H9 (cell line): ENCODE results near the gene SLC35B1. TPM values are rescaled to one million over a fixed set of nuclear protein-coding genes. Genes with fewer than 3 reads are reported as not detected.

Experiments
- DNase-seq: peaks from one replicate; pipeline ENCODE4 v3.0.0-alpha.2; 2017
- H2AFZ ChIP-seq: one replicate; pipeline ENCODE4 v1.6.1; 2013; ENCODE audit warnings: mild to moderate bottlenecking, low read length, control low read depth, moderate library complexity
- H2AK5ac ChIP-seq: 2 replicates; pipeline ENCODE4 v1.6.1; 2013; ENCODE audit warnings: low read length, control low read depth, mixed read lengths; ENCODE audit not compliant: insufficient read length
- H2BK120ac ChIP-seq: one replicate; pipeline ENCODE4 v1.6.1; 2013; ENCODE audit warnings: low read depth, mild to moderate bottlenecking, low read length, control low read depth, inconsistent platforms; ENCODE audit not compliant: poor library complexity, severe bottlenecking
- H2BK12ac ChIP-seq: 2 replicates; pipeline ENCODE4 v1.6.1; 2013; ENCODE audit warnings: low read length, control low read depth, mixed read lengths, low read depth; ENCODE audit not compliant: insufficient read length
- H2BK15ac ChIP-seq: 2 replicates; pipeline ENCODE4 v1.6.1; 2013; ENCODE audit warnings: low read depth, low read length, control low read depth
- H2BK20ac ChIP-seq: one replicate; pipeline ENCODE4 v1.6.1; 2013; ENCODE audit warnings: low read depth, mild to moderate bottlenecking, low read length, control low read depth, inconsistent platforms; ENCODE audit not compliant: poor library complexity, severe bottlenecking
- H2BK5ac ChIP-seq: 2 replicates; pipeline ENCODE4 v1.6.1; 2013; ENCODE audit warnings: low read length, control low read depth, mixed read lengths; ENCODE audit not compliant: insufficient read length
- H3K14ac ChIP-seq: 2 replicates; pipeline ENCODE4 v1.6.1; 2013; ENCODE audit warnings: low read length, control low read depth; ENCODE audit not compliant: insufficient read depth
- H3K18ac ChIP-seq: 2 replicates; pipeline ENCODE4 v1.6.1; 2013; ENCODE audit warnings: low read depth, mild to moderate bottlenecking, mixed read lengths, low read length, control low read depth; ENCODE audit not compliant: insufficient read length
- H3K23ac ChIP-seq: 2 replicates; pipeline ENCODE4 v1.6.1; 2013; ENCODE audit warnings: low read length, control low read depth, mixed read lengths, low read depth; ENCODE audit not compliant: insufficient read length
- H3K23me2 ChIP-seq: 2 replicates; pipeline ENCODE4 v1.6.1; 2013; ENCODE audit warnings: low read depth, mild to moderate bottlenecking, mixed read lengths, low read length, control low read depth; ENCODE audit not compliant: insufficient read length, poor library complexity, severe bottlenecking
- H3K27ac ChIP-seq: 2 replicates; pipeline ENCODE4 v1.5.1; 2013; ENCODE audit warnings: low read length, control low read depth, mixed read lengths, low read depth; ENCODE audit not compliant: insufficient read length
- H3K27me3 ChIP-seq: 2 replicates; pipeline ENCODE4 v1.6.1; 2013; ENCODE audit warnings: low read length, control low read depth, inconsistent platforms; ENCODE audit not compliant: insufficient read depth
- H3K4ac ChIP-seq: 2 replicates; pipeline ENCODE4 v1.6.1; 2013; ENCODE audit warnings: low read depth, mild to moderate bottlenecking, control low read depth, inconsistent platforms, low read length, moderate library complexity
- H3K4me1 ChIP-seq: 2 replicates; pipeline ENCODE4 v1.6.1; 2013; ENCODE audit warnings: low read length, control low read depth, inconsistent platforms; ENCODE audit not compliant: insufficient read depth
- H3K4me2 ChIP-seq: 2 replicates; pipeline ENCODE4 v1.6.1; 2013; ENCODE audit warnings: low read length, control low read depth, mixed read lengths; ENCODE audit not compliant: insufficient read length, insufficient read depth
- H3K56ac ChIP-seq: 2 replicates; pipeline ENCODE4 v1.6.1; 2013; ENCODE audit warnings: low read depth, mild to moderate bottlenecking, mixed read lengths, low read length, control low read depth; ENCODE audit not compliant: insufficient read length
- H3K79me1 ChIP-seq: 2 replicates; pipeline ENCODE4 v1.6.1; 2013; ENCODE audit warnings: low read depth, mild to moderate bottlenecking, moderate library complexity, low read length, control low read depth, inconsistent platforms; ENCODE audit not compliant: insufficient read depth, poor library complexity, severe bottlenecking
- H3K79me2 ChIP-seq: 2 replicates; pipeline ENCODE4 v1.6.1; 2013; ENCODE audit warnings: low read length, control low read depth, inconsistent platforms; ENCODE audit not compliant: insufficient read depth
- H3K9ac ChIP-seq: 2 replicates; pipeline ENCODE4 v1.6.1; 2013; ENCODE audit warnings: low read length, control low read depth, mixed read lengths; ENCODE audit not compliant: insufficient read length; ENCODE audit errors: extremely low read depth
- H3K9me3 ChIP-seq: one replicate; pipeline ENCODE4 v1.6.1; 2013; ENCODE audit warnings: low read depth, low read length, inconsistent platforms; ENCODE audit not compliant: control insufficient read depth
- H3T11ph ChIP-seq: one replicate; pipeline ENCODE4 v1.6.1; 2013; ENCODE audit warnings: mild to moderate bottlenecking, low read length, control low read depth, inconsistent platforms
- H4K20me1 ChIP-seq: one replicate; pipeline ENCODE4 v1.6.1; 2013; ENCODE audit not compliant: control insufficient read depth, insufficient read length, insufficient read depth
- H4K5ac ChIP-seq: 2 replicates; pipeline ENCODE4 v1.6.1; 2013; ENCODE audit warnings: low read depth, mild to moderate bottlenecking, mixed read lengths, low read length, control low read depth; ENCODE audit not compliant: insufficient read length
- H4K8ac ChIP-seq: replicated peaks from 2 replicates; pipeline ENCODE4 v1.6.1; 2013; ENCODE audit warnings: low read length, control low read depth, mixed read lengths, low read depth; ENCODE audit not compliant: insufficient read length
- H4K91ac ChIP-seq: 2 replicates; pipeline ENCODE4 v1.6.1; 2013; ENCODE audit warnings: low read depth, mild to moderate bottlenecking, moderate library complexity, mixed read lengths, low read length, control low read depth; ENCODE audit not compliant: insufficient read length
- H3K27ac Mint-ChIP-seq, 3 experiments: 2 replicates in 2 of 3; 3 replicates in 1 of 3; pipeline ENCODE4 v1.8.0; 2020 to 2021; ENCODE audit warnings: mixed read lengths in 3 of 3, mild to moderate bottlenecking in 1 of 3, moderate library complexity in 1 of 3
- H3K27me3 Mint-ChIP-seq: 2 replicates; pipeline ENCODE4 v1.8.0; 2021; ENCODE audit warnings: low read depth, mild to moderate bottlenecking, moderate library complexity, mixed read lengths
- H3K36me3 Mint-ChIP-seq, 3 experiments: 2 replicates in 2 of 3; 3 replicates in 1 of 3; pipeline ENCODE4 v1.8.0; 2020 to 2021; ENCODE audit warnings: low read depth in 3 of 3, mixed read lengths in 3 of 3; ENCODE audit not compliant: insufficient read depth in 1 of 3
- H3K4me1 Mint-ChIP-seq, 2 experiments: 2 replicates each; pipeline ENCODE4 v1.8.0; 2020; ENCODE audit warnings: mixed read lengths in 2 of 2
- H3K4me3 Mint-ChIP-seq, 2 experiments: 2 replicates in 1 of 2; 3 replicates in 1 of 2; pipeline ENCODE4 v1.8.0; 2020 to 2021; ENCODE audit warnings: mild to moderate bottlenecking in 2 of 2, mixed read lengths in 2 of 2, moderate library complexity in 1 of 2
- H3K9me3 Mint-ChIP-seq, 2 experiments: 2 replicates in 1 of 2; 3 replicates in 1 of 2; pipeline ENCODE4 v1.8.0; 2020; ENCODE audit warnings: mild to moderate bottlenecking in 2 of 2, mixed read lengths in 2 of 2, moderate library complexity in 1 of 2
- CTCF ChIP-seq: fragments of 200-600 bp; sonication (generic); conservative IDR thresholded peaks from 3 replicates; pipeline ENCODE4 v1.8.0; 2021; ENCODE audit warnings: antibody characterized with exemption, mild to moderate bottlenecking
- WGBS: extraction: QIAGEN DNeasy Blood & Tissue Kit; methylation state at CpG from one replicate; pipeline ENCODE4 v1.1.7; 2013; ENCODE audit warnings: missing lambda C conversion rate, low lambda C conversion rate, mixed read lengths; ENCODE audit not compliant: insufficient read length; ENCODE audit errors: extremely low coverage; 5-methylcytosine and 5-hydroxymethylcytosine counted together
- long read RNA-seq: library from polyadenylated mRNA; unstranded; transcript quantifications from one replicate; pipeline ENCODE4 v2.0.0, GENCODE V29; 2020
- total RNA-seq: library from RNA; stranded (reverse); gene quantifications from 2 replicates; pipeline ENCODE4 v1.2.1, GENCODE V29; 2021

The SLC35B1 gene
- 55.5 and 58.9 TPM in 2 replicates for total RNA-seq
- long read RNA-seq, transcript SLC35B1-220 (9 exons, 1,611 nt) = major isoform, 105 of 182 reads
- long read RNA-seq, transcript SLC35B1-209 (9 exons, 1,320 nt) = minor isoform, 38 of 182 reads
- long read RNA-seq, partial matches to known transcripts = 3 of 182 reads
- long read RNA-seq, other reads (novel, unspliced or antisense) = 36 of 182 reads

GRCh38 chr17:49707608-49708514 lies at the start of gene SLC35B1:
SLC35B1 (minus strand) TSS chr17:49707964; CDS start chr17:49707833, 131 bp downstream.
- H2AFZ ChIP-seq = no peak within 1 kb of the TSS
- H3K23ac ChIP-seq = no peak within 1 kb of the TSS
- H4K5ac ChIP-seq = no peak within 1 kb of the TSS
- peaks cover 10 to 14% of the 10 kb centered on the region in 2 experiments for H3K4me1 Mint-ChIP-seq
- H2BK120ac ChIP-seq = no peak within 1 kb of the TSS
- DNase-seq = peak; percentile 100
- H3T11ph ChIP-seq = no peak within 1 kb of the TSS
- peak within 1 kb of the TSS; percentile 71 for H3K9ac ChIP-seq
- peaks cover 14 to 38% (median 33%) of the 10 kb centered on the region in 3 experiments; a peak in 5 of 7 replicates for H3K36me3 Mint-ChIP-seq
- H3K18ac ChIP-seq = peak within 1 kb of the TSS; percentile 88
- no peaks in the 10 kb centered on the region for H3K79me1 ChIP-seq
- no peaks in the 10 kb centered on the region for H3K9me3 ChIP-seq
- H2BK12ac ChIP-seq = no peak within 1 kb of the TSS
- H3K27me3 Mint-ChIP-seq = no peaks in the 10 kb centered on the region
- H2BK20ac ChIP-seq = no peak within 1 kb of the TSS
- no peak within 1 kb of the TSS for H3K56ac ChIP-seq
- H3K4ac ChIP-seq = no peak within 1 kb of the TSS; the same call in 1 of the 2 replicates
- no peak within 1 kb of the TSS for H2BK5ac ChIP-seq
- peak within 1 kb of the TSS; percentile 89 to 94 for H3K4me3 Mint-ChIP-seq
- no peaks in the 10 kb centered on the region for H3K27me3 ChIP-seq
- peaks cover 3% of the 10 kb centered on the region; the same call in 1 of the 2 replicates for H3K79me2 ChIP-seq
- H3K4me2 ChIP-seq = peak within 1 kb of the TSS; percentile 94
- peaks cover 4% of the 10 kb centered on the region for H3K23me2 ChIP-seq
- no peak within 1 kb of the TSS for H4K8ac ChIP-seq
- H3K4me1 ChIP-seq = no peaks in the 10 kb centered on the region
- H3K27ac ChIP-seq = no peak within 1 kb of the TSS
- TF ChIP-seq CTCF = peak; percentile 82
- H2AK5ac ChIP-seq = no peak within 1 kb of the TSS
- no peak within 1 kb of the TSS for H4K91ac ChIP-seq
- H3K14ac ChIP-seq = peak within 1 kb of the TSS; percentile 94
- no peaks in the 10 kb centered on the region for H4K20me1 ChIP-seq
- no CpG with 5 or more reads among the region's 53 CpGs for WGBS
- no peaks in the 10 kb centered on the region for H3K9me3 Mint-ChIP-seq
- peak within 1 kb of the TSS; percentile 99 to 100 (median 100) for H3K27ac Mint-ChIP-seq
- no peak within 1 kb of the TSS for H2BK15ac ChIP-seq
